ENCODE data around the gene CEP89.

The CEP89 gene

DNA sequence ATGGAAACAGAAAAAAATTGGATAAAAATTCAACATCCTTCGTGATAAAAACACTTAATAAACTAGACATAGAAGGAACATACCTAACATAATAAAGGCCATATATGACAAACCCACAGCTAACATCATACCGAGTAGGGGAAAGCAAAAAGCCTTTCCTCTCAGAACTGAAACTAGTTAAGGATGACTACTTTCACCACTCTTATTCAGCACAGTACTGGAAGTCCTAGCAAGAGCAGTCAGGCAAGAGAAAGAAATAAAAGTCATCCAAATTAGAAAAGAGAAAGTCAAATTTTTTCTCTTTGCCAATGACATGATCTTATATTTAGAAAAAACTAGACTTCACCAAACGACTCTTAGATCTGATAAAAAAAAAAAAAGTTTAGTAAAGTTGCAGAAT, 76.4 kb downstream of the CEP89 start:
- no peak for TF ChIP-seq FOXM1 (IDR thresholded peaks at IDR 0.05; ENCODE audit: borderline replicate concordance, low read depth)
- no peak for TF ChIP-seq RAD21 (IDR thresholded peaks at IDR 0.05; ENCODE audit: low read depth)
- TF ChIP-seq NFIC (IDR thresholded peaks at IDR 0.05): no peak
- TF ChIP-seq EP300 (IDR thresholded peaks at IDR 0.05; ENCODE audit: borderline replicate concordance): no peak
- no peak for TF ChIP-seq TAF1 (IDR thresholded peaks at IDR 0.05; ENCODE audit: low read depth)
- TF ChIP-seq EGR1 (IDR thresholded peaks at IDR 0.05): no peak
- no peak for TF ChIP-seq ZBTB7A (IDR thresholded peaks at IDR 0.05; ENCODE audit: low read depth)
- no peak for TF ChIP-seq YY1 (IDR thresholded peaks at IDR 0.05; ENCODE audit: low read depth)
- TF ChIP-seq, protein P1, sequence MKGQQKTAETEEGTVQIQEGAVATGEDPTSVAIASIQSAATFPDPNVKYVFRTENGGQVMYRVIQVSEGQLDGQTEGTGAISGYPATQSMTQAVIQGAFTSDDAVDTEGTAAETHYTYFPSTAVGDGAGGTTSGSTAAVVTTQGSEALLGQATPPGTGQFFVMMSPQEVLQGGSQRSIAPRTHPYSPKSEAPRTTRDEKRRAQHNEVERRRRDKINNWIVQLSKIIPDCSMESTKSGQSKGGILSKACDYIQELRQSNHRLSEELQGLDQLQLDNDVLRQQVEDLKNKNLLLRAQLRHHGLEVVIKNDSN (IDR thresholded peaks at IDR 0.05): no peak

DNA sequence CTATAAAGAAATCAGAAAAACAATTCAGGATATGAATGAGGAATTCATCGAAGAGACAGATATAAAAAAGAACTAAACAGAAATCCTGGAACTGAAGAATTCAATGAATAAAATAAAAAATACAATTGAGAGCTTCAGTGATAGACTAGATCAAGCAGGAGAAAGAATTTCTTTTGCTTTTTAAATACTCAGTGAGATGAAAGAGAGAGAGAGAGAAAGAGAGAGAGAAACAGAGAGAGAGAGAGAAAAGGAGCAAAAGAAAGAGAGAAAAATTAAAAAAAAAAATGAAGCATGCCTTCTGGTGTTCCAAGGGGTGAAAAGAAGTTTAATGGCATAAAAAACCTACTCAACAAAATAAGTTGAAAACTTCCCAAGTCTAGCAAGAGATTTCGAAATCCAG, 80.1 kb downstream of the CEP89 start:
- no peak for TF ChIP-seq CREB1 (IDR thresholded peaks at IDR 0.05; ENCODE audit: low read depth)
- TF ChIP-seq TAF1 (IDR thresholded peaks at IDR 0.05; ENCODE audit: low read depth): no peak
- TF ChIP-seq TCF12 (IDR thresholded peaks at IDR 0.05; ENCODE audit: low read depth): no peak
- no peak for TF ChIP-seq RAD21 (IDR thresholded peaks at IDR 0.05; ENCODE audit: low read depth)
- TF ChIP-seq NFIC (IDR thresholded peaks at IDR 0.05): no peak
- no peak for TF ChIP-seq FOXM1 (IDR thresholded peaks at IDR 0.05; ENCODE audit: borderline replicate concordance, low read depth)
- no peak for TF ChIP-seq EGR1 (IDR thresholded peaks at IDR 0.05)
- TF ChIP-seq, protein P2, sequence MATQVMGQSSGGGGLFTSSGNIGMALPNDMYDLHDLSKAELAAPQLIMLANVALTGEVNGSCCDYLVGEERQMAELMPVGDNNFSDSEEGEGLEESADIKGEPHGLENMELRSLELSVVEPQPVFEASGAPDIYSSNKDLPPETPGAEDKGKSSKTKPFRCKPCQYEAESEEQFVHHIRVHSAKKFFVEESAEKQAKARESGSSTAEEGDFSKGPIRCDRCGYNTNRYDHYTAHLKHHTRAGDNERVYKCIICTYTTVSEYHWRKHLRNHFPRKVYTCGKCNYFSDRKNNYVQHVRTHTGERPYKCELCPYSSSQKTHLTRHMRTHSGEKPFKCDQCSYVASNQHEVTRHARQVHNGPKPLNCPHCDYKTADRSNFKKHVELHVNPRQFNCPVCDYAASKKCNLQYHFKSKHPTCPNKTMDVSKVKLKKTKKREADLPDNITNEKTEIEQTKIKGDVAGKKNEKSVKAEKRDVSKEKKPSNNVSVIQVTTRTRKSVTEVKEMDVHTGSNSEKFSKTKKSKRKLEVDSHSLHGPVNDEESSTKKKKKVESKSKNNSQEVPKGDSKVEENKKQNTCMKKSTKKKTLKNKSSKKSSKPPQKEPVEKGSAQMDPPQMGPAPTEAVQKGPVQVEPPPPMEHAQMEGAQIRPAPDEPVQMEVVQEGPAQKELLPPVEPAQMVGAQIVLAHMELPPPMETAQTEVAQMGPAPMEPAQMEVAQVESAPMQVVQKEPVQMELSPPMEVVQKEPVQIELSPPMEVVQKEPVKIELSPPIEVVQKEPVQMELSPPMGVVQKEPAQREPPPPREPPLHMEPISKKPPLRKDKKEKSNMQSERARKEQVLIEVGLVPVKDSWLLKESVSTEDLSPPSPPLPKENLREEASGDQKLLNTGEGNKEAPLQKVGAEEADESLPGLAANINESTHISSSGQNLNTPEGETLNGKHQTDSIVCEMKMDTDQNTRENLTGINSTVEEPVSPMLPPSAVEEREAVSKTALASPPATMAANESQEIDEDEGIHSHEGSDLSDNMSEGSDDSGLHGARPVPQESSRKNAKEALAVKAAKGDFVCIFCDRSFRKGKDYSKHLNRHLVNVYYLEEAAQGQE (IDR thresholded peaks at IDR 0.05; ENCODE audit: low read depth): no peak
- TF ChIP-seq ZBTB7A (IDR thresholded peaks at IDR 0.05; ENCODE audit: low read depth): no peak
- no peak for TF ChIP-seq YY1 (IDR thresholded peaks at IDR 0.05; ENCODE audit: low read depth)

DNA sequence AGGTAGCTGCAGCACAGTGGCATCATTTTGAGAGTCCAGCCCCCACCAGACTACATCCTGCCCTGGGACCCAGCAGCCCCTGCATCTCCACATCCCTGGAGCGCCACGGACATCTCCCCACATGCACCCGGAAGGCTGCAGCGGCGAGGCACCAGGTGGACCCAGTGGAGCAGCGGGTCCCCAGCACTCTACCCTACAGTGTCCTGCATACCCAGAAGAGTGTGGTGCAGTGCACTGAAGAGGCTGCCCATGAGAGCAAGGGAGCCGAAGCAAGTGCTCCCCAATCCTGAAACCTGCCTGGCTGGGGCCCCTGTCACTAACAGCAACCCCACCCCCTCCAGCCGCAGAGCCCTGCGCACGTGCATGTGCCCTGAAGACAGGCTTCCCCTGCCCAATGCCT, 80.9 kb downstream of the CEP89 start:
- TF ChIP-seq EGR1 (IDR thresholded peaks at IDR 0.05) (no peak), CREB1 (IDR thresholded peaks at IDR 0.05; ENCODE audit: low read depth) (no peak), CEBPB (IDR thresholded peaks at IDR 0.05) (no peak), EP300 (IDR thresholded peaks at IDR 0.05; ENCODE audit: borderline replicate concordance) (no peak), ZBTB7A (IDR thresholded peaks at IDR 0.05; ENCODE audit: low read depth) (no peak)
- TF ChIP-seq, protein P2 (IDR thresholded peaks at IDR 0.05; ENCODE audit: low read depth): no peak
- TF ChIP-seq, protein P1 (IDR thresholded peaks at IDR 0.05): no peak
- TF ChIP-seq, protein P3, sequence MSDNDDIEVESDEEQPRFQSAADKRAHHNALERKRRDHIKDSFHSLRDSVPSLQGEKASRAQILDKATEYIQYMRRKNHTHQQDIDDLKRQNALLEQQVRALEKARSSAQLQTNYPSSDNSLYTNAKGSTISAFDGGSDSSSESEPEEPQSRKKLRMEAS (IDR thresholded peaks at IDR 0.05): no peak

DNA sequence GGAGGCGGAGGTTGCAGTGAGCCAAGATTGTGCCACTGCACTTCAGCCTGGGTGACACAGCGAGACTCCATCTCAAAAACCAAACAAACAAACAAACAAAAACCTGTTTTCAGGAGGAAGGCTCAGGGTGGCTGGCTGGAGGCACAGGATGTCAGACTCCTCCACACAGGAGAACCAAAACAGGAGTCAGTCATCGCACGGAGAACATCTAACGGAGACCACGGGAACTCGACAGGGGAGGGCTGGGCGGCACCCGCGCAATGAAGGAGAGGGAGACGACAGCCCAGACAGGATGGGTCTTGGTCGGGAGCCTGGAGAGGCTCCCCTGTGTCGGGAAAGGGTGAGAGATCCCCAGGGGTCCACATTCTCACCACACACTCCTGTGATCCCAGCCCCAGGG, 81.4 kb downstream of the CEP89 start:
- TF ChIP-seq, protein P1 (IDR thresholded peaks at IDR 0.05): no peak
- TF ChIP-seq TEAD4 (IDR thresholded peaks at IDR 0.05): no peak

DNA sequence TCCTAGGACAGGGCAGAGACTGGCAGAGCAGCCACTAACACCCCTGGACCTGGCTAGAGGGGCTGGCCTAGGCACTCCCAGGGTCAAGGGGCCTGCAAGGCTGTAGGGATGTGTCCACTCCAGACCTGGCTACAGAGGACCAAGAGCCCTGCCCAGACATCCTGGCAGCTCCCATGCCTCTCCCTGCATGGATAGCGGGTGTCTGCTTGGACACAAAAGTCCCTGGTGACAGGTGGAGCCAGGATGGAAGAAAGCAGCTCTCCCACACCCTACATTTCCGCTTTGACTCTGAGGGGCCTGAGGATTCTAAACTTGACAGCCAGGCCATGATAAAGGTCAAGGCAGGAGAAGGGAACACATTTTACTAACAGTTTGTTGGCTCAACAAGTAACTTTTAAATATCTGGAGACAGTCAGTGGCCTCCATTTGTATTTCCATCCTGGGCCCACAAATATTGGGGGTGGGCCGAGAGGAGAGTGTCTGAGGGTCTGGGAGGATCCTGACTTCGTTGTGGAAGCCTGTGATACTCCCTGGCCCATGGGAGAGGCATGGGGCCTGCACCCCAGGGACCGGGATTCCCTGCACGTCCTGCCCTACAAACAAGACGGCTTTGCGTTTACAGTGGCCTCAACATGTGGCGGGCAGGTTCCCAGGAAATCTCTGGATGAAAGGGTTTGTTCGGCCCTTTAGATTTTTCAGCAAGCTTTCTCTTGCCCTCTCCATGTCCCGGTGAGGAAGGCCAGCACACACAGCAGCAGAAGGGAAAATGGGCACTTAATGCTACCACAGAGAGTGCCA, 82.4 kb downstream of the CEP89 start:
- TF ChIP-seq RAD21 (IDR thresholded peaks at IDR 0.05; ENCODE audit: low read depth): no peak
- TF ChIP-seq, protein P3 (IDR thresholded peaks at IDR 0.05): no peak
- TF ChIP-seq, protein P1 (IDR thresholded peaks at IDR 0.05): no peak
- TF ChIP-seq EP300 (IDR thresholded peaks at IDR 0.05; ENCODE audit: borderline replicate concordance): no peak
- no peak for TF ChIP-seq TEAD4 (IDR thresholded peaks at IDR 0.05)
- TF ChIP-seq TCF12 (IDR thresholded peaks at IDR 0.05; ENCODE audit: low read depth): no peak
- no peak for TF ChIP-seq CREB1 (IDR thresholded peaks at IDR 0.05; ENCODE audit: low read depth)
- no peak for TF ChIP-seq YY1 (IDR thresholded peaks at IDR 0.05; ENCODE audit: low read depth)
- TF ChIP-seq EGR1 (IDR thresholded peaks at IDR 0.05): no peak
- TF ChIP-seq FOXM1 (IDR thresholded peaks at IDR 0.05; ENCODE audit: borderline replicate concordance, low read depth): no peak
- no peak for TF ChIP-seq TAF1 (IDR thresholded peaks at IDR 0.05; ENCODE audit: low read depth)
- no peak for TF ChIP-seq NFIC (IDR thresholded peaks at IDR 0.05)
